ENCODE results near the gene ARHGAP1. TPM values are rescaled to one million over a fixed set of nuclear protein-coding genes. Genes with fewer than 3 reads are reported as not detected.

ARHGAP1 gene
- total RNA-seq, 1 donor from 2014 or later: 8.1 TPM

DNA sequence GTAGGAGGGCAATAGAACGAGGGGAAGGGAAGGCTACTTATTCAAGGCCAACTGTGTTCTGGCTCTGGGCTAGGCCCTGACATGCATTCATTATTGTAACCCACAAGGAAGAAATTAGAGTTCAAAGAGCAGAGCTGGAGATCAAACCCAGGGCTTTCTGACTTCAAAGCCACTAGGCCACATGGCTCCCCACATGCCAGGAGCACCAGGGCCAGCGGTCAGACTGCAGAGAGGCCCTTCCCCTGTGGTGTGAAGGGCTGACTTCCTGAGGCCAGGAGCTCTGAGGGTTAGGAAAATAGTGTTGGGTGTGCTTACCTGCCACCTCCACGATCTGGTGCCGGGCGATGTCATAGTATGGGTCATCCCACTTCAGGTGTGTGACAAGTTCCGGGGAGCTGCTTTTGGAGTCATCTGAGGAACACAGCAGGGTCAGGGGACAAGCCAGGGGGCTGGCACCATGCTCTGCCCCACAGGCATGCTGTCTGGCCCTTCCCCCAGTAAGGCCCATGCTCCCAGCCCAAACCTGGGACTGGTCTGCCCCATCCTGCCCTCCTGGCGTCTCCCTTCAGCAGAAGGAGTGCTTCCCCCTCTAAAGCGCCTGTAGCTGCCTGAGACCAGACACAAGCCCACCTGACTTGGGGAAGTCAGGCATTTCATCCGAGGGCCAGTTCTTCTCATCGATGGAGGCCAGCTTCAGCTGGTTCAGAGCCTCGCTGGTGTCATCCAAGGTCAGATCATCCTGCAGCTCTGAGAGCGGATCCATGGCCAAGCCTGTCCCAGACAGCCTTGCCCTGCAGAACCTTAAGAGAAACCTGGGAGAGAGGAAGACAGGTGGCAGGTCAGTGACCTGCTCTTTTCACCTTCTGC lies 4.8 kb downstream of the ARHGAP1 start:
- Histone ChIP-seq H3K9ac (no peak overlapping the region), H4K20me1 (ENCODE audit: low read depth) (no peaks in the 10 kb centered on the region), H3K9me3 (ENCODE audit: low read depth) (no peaks in the 10 kb centered on the region), H3K4me1 (no peaks in the 10 kb centered on the region), H3K4me2 (no peak overlapping the region), H3K36me3 (no peaks in the 10 kb centered on the region), H3K27ac (no peak overlapping the region), H2AFZ (replicated peaks) (no peak overlapping the region), H3K4me3 (no peak overlapping the region), H3K27me3 (no peaks in the 10 kb centered on the region), H3K79me2 (ENCODE audit: low read depth) (peaks cover 16% of the 10 kb centered on the region), H3F3A (ENCODE audit: low read depth) (peaks cover 9% of the 10 kb centered on the region)
- H3K4me1 Mint-ChIP-seq: peaks cover 26% of the 10 kb centered on the region
- no peak overlapping the region for H3K27ac Mint-ChIP-seq
- no peaks in the 10 kb centered on the region for H3K9me3 Mint-ChIP-seq
- peaks cover 7% of the 10 kb centered on the region for H3K27me3 Mint-ChIP-seq (ENCODE audit: insufficient read depth, low read depth)
- H3K4me3 Mint-ChIP-seq: no peak overlapping the region
- TF ChIP-seq, protein P1, sequence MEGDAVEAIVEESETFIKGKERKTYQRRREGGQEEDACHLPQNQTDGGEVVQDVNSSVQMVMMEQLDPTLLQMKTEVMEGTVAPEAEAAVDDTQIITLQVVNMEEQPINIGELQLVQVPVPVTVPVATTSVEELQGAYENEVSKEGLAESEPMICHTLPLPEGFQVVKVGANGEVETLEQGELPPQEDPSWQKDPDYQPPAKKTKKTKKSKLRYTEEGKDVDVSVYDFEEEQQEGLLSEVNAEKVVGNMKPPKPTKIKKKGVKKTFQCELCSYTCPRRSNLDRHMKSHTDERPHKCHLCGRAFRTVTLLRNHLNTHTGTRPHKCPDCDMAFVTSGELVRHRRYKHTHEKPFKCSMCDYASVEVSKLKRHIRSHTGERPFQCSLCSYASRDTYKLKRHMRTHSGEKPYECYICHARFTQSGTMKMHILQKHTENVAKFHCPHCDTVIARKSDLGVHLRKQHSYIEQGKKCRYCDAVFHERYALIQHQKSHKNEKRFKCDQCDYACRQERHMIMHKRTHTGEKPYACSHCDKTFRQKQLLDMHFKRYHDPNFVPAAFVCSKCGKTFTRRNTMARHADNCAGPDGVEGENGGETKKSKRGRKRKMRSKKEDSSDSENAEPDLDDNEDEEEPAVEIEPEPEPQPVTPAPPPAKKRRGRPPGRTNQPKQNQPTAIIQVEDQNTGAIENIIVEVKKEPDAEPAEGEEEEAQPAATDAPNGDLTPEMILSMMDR (IDR thresholded peaks at IDR 0.05): no peak
- TF ChIP-seq EZH2 (IDR thresholded peaks at IDR 0.05): no peak
- TF ChIP-seq EZH2phosphoT487 (IDR thresholded peaks at IDR 0.05): no peak
- peaks cover 2% of the 10 kb centered on the region for H3K36me3 Mint-ChIP-seq
- DNase-seq (ENCODE audit: low spot score): no peak

DNA sequence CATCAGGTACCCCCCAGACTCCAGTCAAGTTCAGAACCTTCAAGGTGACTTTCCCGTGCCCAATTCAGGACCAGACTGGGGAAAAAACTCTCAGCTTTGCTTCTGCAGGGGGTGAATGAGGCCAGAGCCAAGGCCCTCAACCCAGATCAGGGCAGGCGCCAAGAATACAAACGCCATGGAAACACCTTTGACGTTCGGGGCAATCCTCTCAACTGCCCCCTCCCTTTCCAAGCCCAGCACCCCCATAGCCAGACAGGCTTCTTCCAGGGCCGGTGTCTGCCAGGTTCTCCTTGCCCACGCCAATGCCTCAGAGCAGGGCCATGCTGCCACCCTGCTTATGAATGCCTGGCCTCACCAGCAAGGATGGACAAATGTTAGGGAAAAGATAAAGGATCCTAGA lies 5.8 kb downstream of the ARHGAP1 start:
- TF ChIP-seq, protein P1 (IDR thresholded peaks at IDR 0.05): no peak
- H3K36me3 ChIP-seq: no peaks in the 10 kb centered on the region
- H3K36me3 Mint-ChIP-seq: peaks cover 4% of the 10 kb centered on the region
- H3K27me3 ChIP-seq: no peaks in the 10 kb centered on the region
- peaks cover 3% of the 10 kb centered on the region for H3K27me3 Mint-ChIP-seq (ENCODE audit: insufficient read depth, low read depth)
- no peak overlapping the region for H3K4me3 Mint-ChIP-seq
- no peaks in the 10 kb centered on the region for H3K4me1 ChIP-seq
- no peak overlapping the region for H3K9ac ChIP-seq
- H3K4me2 ChIP-seq: no peak overlapping the region
- H2AFZ ChIP-seq (replicated peaks): no peak overlapping the region
- H3K9me3 Mint-ChIP-seq: no peaks in the 10 kb centered on the region
- no peaks in the 10 kb centered on the region for H4K20me1 ChIP-seq (ENCODE audit: low read depth)
- peaks cover under 1% of the 10 kb centered on the region for H3F3A ChIP-seq (ENCODE audit: low read depth)
- peaks cover 11% of the 10 kb centered on the region for H3K79me2 ChIP-seq (ENCODE audit: low read depth)
- no peak for DNase-seq (ENCODE audit: low spot score)
- no peak overlapping the region for H3K27ac ChIP-seq
- H3K27ac Mint-ChIP-seq: no peak overlapping the region
- H3K4me1 Mint-ChIP-seq: peaks cover 23% of the 10 kb centered on the region
- no peak overlapping the region for H3K4me3 ChIP-seq
- H3K9me3 ChIP-seq (ENCODE audit: low read depth): no peaks in the 10 kb centered on the region

DNA sequence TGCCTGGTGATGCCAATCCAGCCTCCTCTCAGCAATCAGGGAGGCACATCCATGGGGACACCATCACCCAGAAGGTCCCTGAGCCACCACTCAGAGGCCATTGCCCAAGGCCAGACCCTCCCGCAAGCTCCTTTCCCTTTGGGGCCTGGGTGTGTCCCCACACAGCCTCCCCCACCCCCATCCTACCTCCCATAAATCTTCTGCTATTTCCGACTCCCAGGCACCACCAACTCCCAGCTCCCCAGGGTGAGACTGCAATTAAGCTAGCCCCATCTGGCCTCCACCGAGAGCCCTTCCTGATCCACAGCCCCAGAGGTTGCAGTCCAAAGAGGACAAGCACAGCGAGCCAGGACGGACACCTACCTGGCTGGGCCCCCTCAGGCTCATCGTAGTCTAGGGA lies 6.3 kb downstream of the ARHGAP1 start:
- no peaks in the 10 kb centered on the region for H3K9me3 Mint-ChIP-seq
- Histone ChIP-seq H3K4me1 (no peaks in the 10 kb centered on the region), H3K27me3 (no peaks in the 10 kb centered on the region), H3K79me2 (ENCODE audit: low read depth) (peaks cover 5% of the 10 kb centered on the region), H3K4me3 (no peak overlapping the region), H3K27ac (no peak overlapping the region), H3F3A (ENCODE audit: low read depth) (no peaks in the 10 kb centered on the region), H2AFZ (replicated peaks) (no peak overlapping the region), H3K4me2 (no peak overlapping the region), H3K9ac (no peak overlapping the region), H3K36me3 (no peaks in the 10 kb centered on the region), H3K9me3 (ENCODE audit: low read depth) (no peaks in the 10 kb centered on the region), H4K20me1 (ENCODE audit: low read depth) (no peaks in the 10 kb centered on the region)
- no peak overlapping the region for H3K4me3 Mint-ChIP-seq
- no peak for DNase-seq (ENCODE audit: low spot score)
- H3K27me3 Mint-ChIP-seq (ENCODE audit: insufficient read depth, low read depth): peaks cover 3% of the 10 kb centered on the region
- H3K27ac Mint-ChIP-seq: peak overlapping the region; percentile 89
- peaks cover 5% of the 10 kb centered on the region for H3K36me3 Mint-ChIP-seq
- H3K4me1 Mint-ChIP-seq: peaks cover 21% of the 10 kb centered on the region
- TF ChIP-seq EZH2 (IDR thresholded peaks at IDR 0.05): no peak
- no peak for TF ChIP-seq EZH2phosphoT487 (IDR thresholded peaks at IDR 0.05)
- TF ChIP-seq, protein P1 (IDR thresholded peaks at IDR 0.05): no peak

Measured in neural progenitor cell (in vitro differentiated cells).